Measurements from ENCODE around the gene PRPF40A. TPM values are rescaled to one million over a fixed set of nuclear protein-coding genes. Genes with fewer than 3 reads are reported as not detected.

Gene PRPF40A
- total RNA-seq, 1 donor from 2014 or later: 113 TPM

GRCh38 chr2:152649997-152650396 lies 67.3 kb downstream of the PRPF40A start:
- DNase-seq: no peak

GRCh38 chr2:152648336-152648735 lies 68.9 kb downstream of the PRPF40A start:
- no peak for DNase-seq

- DNase-seq: peak; percentile 63
These were observed 69.7 kb downstream of the PRPF40A start for GRCh38 chr2:152647552-152647951.

DNA sequence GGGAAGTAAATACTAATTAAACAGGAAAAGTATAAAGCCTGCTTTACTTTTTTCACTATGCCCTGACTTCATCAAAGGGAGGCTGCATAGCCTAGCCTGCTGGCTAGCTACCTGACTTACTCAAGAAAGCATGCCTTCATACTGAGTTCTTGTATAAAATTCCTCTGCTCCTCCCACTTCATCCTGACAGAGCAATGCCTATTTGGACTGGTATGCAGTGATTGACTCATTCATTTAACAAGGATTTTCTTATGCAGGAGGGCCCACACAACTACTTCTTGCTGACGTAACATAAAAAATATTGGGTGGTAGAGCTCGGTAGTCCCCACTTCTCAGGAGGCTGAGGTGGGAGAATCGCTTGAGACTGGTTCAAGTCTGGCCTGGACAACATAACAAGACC lies 70.5 kb downstream of the PRPF40A start:
- DNase-seq: no peak

DNA sequence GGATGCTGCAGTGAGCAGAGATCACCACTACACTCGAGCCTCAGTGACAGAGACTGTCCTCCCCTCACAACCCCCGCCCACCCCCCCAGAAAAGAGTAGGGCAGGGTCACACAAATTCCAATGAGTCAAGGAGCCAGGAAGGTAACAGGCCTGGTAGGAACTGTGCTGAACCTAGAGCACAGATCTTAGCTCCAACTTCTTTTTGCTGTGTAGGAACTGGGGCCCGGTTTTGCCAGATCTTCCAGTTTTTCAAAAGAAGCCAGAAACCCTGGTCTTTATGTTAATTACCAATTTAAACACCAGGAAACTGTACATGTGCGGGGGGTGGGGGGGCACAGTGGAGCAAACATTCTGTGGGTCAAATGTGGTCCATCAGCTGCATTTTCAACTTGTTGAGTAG lies 71.0 kb downstream of the PRPF40A start:
- no peak for DNase-seq

GRCh38 chr2:152644189-152644873 lies 72.9 kb downstream of the PRPF40A start:
- DNase-seq: no peak

- DNase-seq: no peak
These were observed 78.7 kb downstream of the PRPF40A start for GRCh38 chr2:152638590-152638989.

DNA sequence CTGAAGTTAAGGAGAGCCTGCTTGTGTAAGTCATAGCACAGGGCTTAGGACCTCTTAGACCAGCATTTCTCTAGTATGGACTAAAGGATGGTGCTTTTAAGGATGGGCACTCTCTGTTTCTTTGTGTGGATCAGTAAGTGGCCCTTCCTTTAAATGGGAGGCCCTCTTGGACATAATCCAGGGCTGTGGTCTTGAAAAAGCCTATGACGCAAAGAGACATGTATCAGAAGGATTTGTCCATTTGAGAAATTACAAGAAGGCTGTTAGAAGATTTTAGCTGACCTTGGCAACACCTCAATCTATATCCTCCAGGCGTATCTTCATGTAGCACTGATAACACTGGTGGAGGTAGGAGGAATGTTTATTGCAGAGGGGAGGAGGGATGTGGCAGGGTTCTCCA lies 79.2 kb downstream of the PRPF40A start:
- no peak for DNase-seq

DNA sequence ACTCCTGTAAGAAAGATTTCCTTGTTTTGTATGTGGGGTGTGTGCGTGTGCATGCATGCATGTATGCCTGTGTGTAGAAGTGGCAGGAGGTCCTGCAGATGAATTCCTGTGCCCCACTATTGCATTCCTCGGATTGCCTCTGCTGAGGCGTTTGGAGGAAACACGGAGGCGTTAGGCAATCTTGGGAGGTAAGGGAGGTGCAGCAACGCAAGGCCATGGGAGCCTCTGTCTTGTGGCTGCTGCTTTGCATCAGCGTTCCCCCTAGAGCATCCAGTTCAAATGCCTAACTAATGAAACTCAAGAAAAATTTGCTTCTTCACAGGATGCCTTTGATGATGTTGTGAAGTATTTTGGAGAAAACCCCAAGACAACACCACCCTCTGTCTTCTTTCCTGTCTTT lies 80.0 kb downstream of the PRPF40A start:
- DNase-seq: no peak

DNA sequence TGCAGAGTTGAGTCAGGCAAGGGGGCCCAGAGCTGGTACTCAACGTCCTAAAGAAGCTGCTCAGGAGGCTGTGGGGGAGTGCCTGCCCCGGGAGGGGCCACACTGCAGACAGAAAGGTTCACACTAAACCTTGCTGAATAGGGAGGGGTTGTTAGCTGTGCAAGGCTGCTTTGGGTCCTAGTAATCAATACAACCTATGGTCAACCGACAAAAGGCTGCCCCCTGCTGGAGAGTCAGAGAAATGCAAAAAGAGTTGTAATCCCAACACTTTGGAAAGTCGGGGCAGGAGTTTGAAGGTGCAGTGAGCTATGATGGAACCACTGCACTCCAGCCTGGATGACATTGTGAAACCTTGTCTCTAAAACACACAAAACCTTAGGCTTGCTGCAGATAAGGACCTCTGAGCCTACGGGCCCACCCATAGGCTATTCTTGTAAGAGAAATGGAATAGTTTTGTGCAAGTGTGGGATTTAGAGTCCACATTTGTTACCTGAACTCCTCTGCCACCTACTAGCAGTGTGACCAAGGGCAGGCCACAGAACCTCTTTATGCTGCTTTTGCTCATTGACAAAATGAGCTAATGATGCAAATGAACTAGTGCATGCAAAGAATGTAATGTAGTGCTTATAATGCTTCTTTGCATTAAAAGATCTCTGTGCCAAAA lies 81.5 kb downstream of the PRPF40A start:
- peak; percentile 81 for DNase-seq

- no peak for DNase-seq
These were observed 84.5 kb downstream of the PRPF40A start for GRCh38 chr2:152632736-152633135.

DNA sequence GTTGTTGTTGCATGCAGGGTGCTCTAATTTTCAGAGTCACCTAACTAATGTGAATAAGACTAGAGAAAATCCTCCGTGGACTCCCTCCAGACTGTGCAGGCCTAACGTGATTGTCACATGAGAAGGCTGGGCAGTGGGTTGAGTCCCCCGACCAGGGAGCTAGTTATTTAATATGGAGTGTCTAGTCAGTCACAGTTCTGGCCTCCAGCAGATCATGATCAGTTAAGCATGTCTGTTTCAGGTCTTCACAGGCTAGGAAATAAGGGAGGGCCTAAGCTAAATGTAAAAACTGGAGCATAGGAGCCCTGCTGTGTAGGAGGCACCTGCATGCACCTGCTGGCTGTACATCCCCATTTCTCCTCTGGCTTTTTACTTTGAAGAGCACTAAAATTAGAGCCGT lies 86.8 kb downstream of the PRPF40A start:
- no peak for DNase-seq

DNA sequence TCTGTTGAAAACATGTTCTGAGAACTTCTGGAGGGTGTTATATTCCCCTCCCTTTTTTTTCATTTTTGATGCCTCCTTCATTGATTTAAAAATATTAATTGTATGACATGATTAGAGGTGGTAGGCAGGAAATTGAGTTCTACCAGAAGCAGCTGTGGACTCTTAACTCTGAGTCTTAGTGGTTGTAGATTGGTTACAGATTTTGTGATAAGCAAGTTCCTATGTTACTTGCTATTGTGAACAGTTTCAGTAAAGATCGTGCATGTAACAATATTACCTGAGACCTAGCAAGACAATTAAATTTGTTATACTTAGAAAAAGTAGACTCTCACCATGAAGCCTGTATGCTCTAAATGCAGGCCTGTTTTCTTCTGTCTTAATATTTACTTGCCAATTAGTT lies 88.1 kb downstream of the PRPF40A start:
- DNase-seq: no peak

- DNase-seq: peak; percentile 67
These were observed 89.8 kb downstream of the PRPF40A start for GRCh38 chr2:152627351-152627957.

DNA sequence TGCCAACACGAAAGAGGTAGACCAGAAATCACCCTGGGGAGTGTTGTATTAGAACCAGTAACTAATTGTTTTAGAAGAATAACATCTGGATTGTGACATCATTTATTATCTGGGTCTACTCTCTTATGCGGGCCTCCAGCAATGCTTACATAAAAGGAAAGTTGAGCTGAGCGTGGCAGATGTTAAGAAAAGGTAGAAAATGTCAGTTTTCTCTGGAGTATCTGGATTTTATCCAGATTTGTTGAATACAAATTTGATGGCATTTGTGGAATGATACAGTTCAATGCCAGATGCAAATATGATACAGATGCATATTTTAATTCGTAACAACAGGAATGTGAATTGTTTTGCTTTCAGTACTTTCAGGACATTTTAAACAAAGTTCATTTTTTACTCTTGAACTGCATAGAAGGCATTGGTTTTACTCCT lies 90.3 kb downstream of the PRPF40A start:
- no peak for DNase-seq

DNA sequence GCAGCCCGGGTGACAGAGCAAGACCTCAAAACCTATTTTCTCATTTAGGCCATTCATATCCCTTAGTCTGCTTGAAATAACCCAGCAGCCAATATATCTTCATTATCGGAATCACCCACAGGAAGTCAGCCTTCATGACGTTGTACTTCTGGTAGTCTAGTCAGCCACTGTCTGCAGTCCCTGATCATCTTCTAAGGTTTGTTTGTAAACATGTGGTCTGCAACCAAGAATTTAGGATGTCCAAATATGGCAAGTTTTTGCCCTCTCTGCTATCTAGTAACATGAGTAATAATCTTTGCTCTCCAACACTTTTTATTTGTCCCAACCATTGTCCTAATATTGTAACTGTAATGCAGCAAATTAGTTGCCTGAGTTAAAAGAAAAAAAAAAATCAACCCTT lies 92.5 kb downstream of the PRPF40A start:
- no peak for DNase-seq

DNA sequence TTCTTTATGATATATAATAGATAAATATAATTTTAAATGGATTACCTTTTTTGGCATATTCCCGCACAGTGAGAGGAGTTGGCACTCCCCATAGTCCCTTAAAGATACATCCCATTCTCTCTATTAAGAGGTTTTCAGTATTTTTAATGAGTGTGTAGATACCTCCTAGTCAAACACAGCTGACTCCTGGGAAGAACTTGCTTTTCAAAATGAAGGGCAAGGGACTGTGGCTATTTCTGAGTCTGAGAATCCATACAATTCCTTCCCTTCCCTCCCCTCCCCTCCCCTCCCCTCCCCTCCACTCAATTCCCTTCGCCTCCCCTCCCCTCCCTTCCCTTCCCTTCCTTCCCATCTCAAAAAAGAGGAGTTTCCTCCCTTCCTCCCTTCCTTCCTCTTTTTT lies 93.5 kb downstream of the PRPF40A start:
- DNase-seq: no peak

DNA sequence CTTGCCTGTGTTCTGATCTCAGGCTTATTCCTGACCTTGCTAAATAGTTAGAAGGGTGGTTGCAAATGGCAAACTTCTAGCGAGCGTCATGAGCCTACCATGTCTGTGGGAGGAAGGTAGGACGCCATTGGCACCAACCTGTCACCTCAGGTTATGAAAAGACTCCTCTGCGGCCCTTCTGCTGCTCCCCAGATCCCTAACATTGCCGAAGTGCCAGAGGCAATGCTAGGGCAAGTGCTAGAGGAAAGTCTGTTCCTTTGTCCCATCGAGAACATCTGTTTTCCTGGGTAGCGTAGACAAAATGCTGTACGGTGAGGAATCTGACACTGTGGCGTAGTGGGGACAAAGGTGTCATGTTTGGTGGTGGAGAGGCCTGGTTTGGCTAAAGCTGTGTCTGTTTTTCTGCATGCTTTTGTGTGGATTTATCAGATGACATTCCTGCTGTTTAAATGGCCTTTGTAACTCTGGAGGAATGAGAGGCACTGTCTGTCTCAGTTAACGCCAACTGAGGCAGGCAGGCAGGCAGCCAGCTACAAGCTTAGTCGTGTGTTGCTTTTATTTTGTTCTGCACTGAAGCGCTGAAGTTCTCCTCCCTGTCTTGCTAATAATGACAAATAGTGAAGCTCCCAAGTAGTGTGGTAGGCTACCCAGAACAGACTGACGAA lies 94.1 kb downstream of the PRPF40A start:
- no peak for DNase-seq

DNA sequence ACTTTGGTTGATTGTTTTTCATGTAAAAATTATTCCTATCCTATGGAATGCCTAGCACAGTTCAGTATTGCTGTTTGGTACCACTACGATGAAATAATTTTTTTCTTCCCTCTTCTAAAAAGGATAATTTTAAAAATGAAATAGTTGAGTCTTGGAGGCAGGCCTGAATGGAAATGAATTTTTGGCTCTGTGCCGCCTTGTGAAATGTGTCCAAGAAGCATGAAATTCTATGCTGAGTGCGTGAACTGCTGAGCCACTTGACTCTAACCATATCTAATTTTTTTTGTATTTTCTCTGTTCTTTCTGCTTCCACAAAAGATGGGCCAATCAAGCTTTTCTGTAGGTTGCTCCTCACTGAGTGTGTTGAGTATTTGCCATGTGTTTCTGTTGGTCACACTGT lies 95.0 kb downstream of the PRPF40A start:
- DNase-seq: peak; percentile 72

GRCh38 chr2:152620985-152621384 lies 96.3 kb downstream of the PRPF40A start:
- DNase-seq: no peak

DNA sequence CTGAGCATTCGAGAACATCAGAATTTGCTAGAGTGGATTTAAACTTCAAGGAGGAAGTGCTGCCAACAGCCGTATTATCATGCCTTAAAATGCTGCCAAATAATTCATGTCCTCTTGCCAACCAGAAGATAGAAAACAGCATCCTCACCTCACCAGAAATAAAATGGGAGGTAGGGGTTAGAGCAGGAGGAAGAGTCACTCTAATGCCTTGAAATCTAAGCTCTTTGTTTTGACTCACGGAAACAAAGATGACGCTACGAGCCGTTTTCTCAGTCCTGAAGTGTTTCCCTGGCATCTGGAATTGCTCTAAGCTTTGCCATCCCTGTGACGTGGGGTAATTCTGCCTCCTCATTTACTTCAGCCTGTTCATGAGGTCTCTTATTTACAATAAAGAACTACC lies 97.1 kb downstream of the PRPF40A start:
- DNase-seq: peak; percentile 65

DNA sequence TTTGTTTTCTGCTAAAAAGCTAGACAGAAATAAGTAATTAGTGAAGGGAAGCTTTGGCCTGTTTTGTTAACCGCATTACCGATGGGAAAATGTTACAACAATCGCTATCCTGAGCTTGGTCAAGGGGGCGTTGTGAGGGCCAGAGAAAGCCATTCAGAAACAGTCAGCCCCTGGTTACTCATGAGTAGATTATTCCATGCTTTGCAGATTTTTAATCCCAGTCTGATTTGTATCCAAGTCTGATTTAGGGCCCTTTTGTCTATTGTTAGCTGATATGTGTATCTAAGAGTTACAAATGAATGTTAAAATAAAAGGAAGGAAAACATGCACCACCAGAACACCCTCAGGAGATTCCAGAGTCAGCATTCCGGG lies 99.1 kb downstream of the PRPF40A start:
- DNase-seq: peak; percentile 28

Measured in tongue (tissue), 2 donors.